Esophagus muscularis mucosa (tissue), 4 donors: ENCODE results near the gene HPD. TPM values are rescaled to one million over a fixed set of nuclear protein-coding genes. Genes with fewer than 3 reads are reported as not detected.
A peak's percentile ranks its signal among the peaks of the same experiment; 100 is the strongest.
"Not testable (repeated sequence)": the region's sequence is repeated elsewhere in the genome, so short reads cannot be mapped to it uniquely, and the experiment has no call there.

Experiments
- DNase-seq: peaks from one replicate; pipeline ENCODE4 v3.0.0-alpha.2; 2017; ENCODE audit errors: extremely low spot score
- H3K27ac ChIP-seq, 4 donors: fragments of 200-600 bp; sonication (generic); replicated peaks in 1 of 4; 1 replicate in 3 of 4; 2 replicates in 1 of 4; pipeline ENCODE4 v1.5.1; 2016 to 2019; ENCODE audit warnings: mild to moderate bottlenecking in 1 of 4
- H3K27me3 ChIP-seq, 4 donors: fragments of 200-600 bp; sonication (generic); one replicate each; pipeline versions ENCODE4 v1.5.1 to v1.6.0; 2016 to 2019
- H3K36me3 ChIP-seq, 4 donors: fragments of 200-600 bp; sonication (generic); one replicate each; pipeline ENCODE4 v1.5.1; 2016 to 2019
- H3K4me1 ChIP-seq, 4 donors: fragments of 200-600 bp; sonication (generic); one replicate each; pipeline ENCODE4 v1.5.1; 2016 to 2019
- H3K4me3 ChIP-seq, 4 donors: fragments of 200-600 bp; sonication (generic); 1 replicate in 2 of 4; 2 replicates in 2 of 4; pipeline ENCODE4 v1.5.1; 2016 to 2019; ENCODE audit warnings: mild to moderate bottlenecking in 4 of 4, moderate library complexity in 1 of 4
- H3K9me3 ChIP-seq, 4 donors: fragments of 200-600 bp; sonication (generic); 1 replicate in 3 of 4; 2 replicates in 1 of 4; pipeline ENCODE4 v1.5.1; 2016 to 2019
- EP300 ChIP-seq: sonication (generic); formaldehyde crosslinking; IDR thresholded peaks from one replicate; pipeline ENCODE4 v1.6.1; 2017; ENCODE audit warnings: antibody characterized with exemption
- POLR2A ChIP-seq: fragments of 450-650 bp; IDR thresholded peaks from one replicate; pipeline ENCODE4 v1.6.1; 2017; ENCODE audit warnings: antibody characterized with exemption, moderate library complexity, mild to moderate bottlenecking, low read depth
- POLR2AphosphoS5 ChIP-seq, 2 donors: sonication (generic); formaldehyde crosslinking; IDR thresholded peaks; one replicate each; pipeline ENCODE4 v1.6.1; 2017; ENCODE audit warnings: antibody characterized with exemption in 2 of 2
- WGBS: methylation state at CpG from one replicate; pipeline ENCODE4 v1.1.5; 2018; 5-methylcytosine and 5-hydroxymethylcytosine counted together
- intact Hi-C: fragments of 100-400 bp; cut with DNase I; formaldehyde crosslinking; loops from one replicate; pipeline ENCODE4 v1.15.1; 2023
- total RNA-seq, 4 donors: library from RNA; depleted of rRNA; stranded (reverse); fragments of >200 nt; gene quantifications; one replicate each; pipeline versions ENCODE4 v1.1.0 to v1.2.1, GENCODE V29; 2016
- TF ChIP-seq, protein P1 (sequence below), 3 experiments: fragments of 200-600 bp in 2 of 3; fragments of 450-650 bp in 1 of 3; sonication (generic) in 2 of 3; IDR thresholded peaks; one replicate each; pipeline ENCODE4 v1.5.1; 2017 to 2019; ENCODE audit warnings: antibody characterized with exemption in 3 of 3, mild to moderate bottlenecking in 2 of 3, moderate library complexity in 1 of 3

The HPD gene
- total RNA-seq, 4 donors from 2014 or later = 0.65 to 3.3 (median 1.3) TPM

DNA sequence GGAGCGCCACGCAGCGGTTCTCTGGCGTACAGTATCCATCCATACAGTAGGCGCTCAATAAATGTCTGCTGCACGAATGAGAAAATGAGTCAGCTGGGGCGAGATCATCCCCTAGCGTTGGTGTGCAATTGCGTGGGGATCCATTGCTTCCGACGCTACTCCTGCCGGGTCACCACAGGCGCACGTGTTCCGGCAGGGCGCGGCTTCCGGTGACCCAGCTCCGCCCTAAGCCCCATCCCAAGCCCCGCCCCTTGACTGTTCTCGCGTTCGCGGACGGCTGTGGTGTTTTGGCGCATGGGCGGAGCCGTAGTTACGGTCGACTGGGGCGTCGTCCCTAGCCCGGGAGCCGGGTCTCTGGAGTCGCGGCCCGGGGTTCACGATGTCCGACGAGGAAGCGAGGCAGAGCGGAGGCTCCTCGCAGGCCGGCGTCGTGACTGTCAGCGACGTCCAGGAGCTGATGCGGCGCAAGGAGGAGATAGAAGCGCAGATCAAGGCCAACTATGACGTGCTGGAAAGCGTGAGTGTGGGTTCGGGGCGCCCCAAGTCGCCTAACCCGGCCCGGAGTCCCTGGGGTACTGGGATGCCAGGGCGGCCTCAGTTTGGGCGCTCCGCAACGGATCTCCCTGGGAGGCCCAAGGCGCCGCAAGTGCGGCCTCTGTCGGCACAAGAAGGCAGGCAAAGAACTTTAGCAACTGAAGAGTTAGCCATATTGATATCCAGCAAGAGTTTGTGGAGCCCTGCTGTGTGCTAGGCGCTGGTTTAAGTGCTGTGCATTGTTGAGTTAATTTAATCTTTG is 30.0 kb upstream of the HPD start, which contains the start of gene PSMD9:
TSS of gene PSMD9 (plus strand) at position 313 of the 796 bp plus-strand sequence. CDS start at position 380, 67 bp downstream.
- intact Hi-C loops = loop anchor here (2.0 kb wide), 2 partner anchors 50 to 76 kb away; no protein-coding TSS in a partner anchor
- H3K27me3 ChIP-seq = peaks cover 0 to 8% (median 0%) of the 10 kb centered on the region in 4 donors
- 1% methylated on average over 32 of the region's 67 CpGs for WGBS

DNA sequence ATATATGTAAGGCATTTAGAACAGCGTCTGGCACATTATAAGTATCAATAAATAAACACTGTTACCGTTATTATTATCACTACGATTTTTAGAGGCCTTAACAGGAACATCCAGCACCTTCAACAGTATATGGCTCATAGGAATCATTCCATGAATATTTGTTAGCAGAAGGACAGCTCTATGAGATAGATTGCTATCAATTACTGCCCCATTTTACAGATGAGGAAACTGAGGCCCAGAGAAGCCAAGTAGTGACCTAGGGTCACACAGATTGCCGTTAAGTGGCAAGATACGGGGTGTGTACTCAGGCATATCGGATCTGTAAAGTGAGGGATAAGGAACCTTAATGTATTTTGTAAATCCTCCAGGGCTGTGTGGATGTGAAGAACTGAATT is 29.4 kb upstream of the HPD start:
- WGBS = 58% methylated on average over 6 of the region's 6 CpGs
- no peak for TF ChIP-seq POLR2A
- TF ChIP-seq EP300 = no peak
- no peak for TF ChIP-seq POLR2AphosphoS5 (IDR thresholded peaks at IDR 0.05)
- TF ChIP-seq, protein P1, sequence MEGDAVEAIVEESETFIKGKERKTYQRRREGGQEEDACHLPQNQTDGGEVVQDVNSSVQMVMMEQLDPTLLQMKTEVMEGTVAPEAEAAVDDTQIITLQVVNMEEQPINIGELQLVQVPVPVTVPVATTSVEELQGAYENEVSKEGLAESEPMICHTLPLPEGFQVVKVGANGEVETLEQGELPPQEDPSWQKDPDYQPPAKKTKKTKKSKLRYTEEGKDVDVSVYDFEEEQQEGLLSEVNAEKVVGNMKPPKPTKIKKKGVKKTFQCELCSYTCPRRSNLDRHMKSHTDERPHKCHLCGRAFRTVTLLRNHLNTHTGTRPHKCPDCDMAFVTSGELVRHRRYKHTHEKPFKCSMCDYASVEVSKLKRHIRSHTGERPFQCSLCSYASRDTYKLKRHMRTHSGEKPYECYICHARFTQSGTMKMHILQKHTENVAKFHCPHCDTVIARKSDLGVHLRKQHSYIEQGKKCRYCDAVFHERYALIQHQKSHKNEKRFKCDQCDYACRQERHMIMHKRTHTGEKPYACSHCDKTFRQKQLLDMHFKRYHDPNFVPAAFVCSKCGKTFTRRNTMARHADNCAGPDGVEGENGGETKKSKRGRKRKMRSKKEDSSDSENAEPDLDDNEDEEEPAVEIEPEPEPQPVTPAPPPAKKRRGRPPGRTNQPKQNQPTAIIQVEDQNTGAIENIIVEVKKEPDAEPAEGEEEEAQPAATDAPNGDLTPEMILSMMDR (IDR thresholded peaks at IDR 0.05) = no peak
- peak overlapping the region; percentile 88 to 99 (median 92) for H3K27ac ChIP-seq
- peaks cover 0 to 25% (median 8%) of the 10 kb centered on the region in 4 donors for H3K36me3 ChIP-seq
- H3K9me3 ChIP-seq = no peaks in the 10 kb centered on the region
- DNase-seq = no peak
- intact Hi-C loops = loop anchor here (2.0 kb wide), 2 partner anchors 49 to 75 kb away; no protein-coding TSS in a partner anchor
- H3K27me3 ChIP-seq = peaks cover 0 to 8% (median 0%) of the 10 kb centered on the region in 4 donors
- H3K4me3 ChIP-seq = peak overlapping the region; percentile 65 to 98 (median 70)
- peaks cover 19 to 33% (median 26%) of the 10 kb centered on the region in 4 donors for H3K4me1 ChIP-seq

More for the DNA sequence above, 30.0 kb upstream of the HPD start, which contains the start of gene PSMD9:
- Histone ChIP-seq H3K36me3 (peaks cover 0 to 29% (median 10%) of the 10 kb centered on the region in 4 donors), H3K4me3 (peak within 1 kb of the TSS; percentile 65 to 98 (median 70)), H3K27ac (peak within 1 kb of the TSS; percentile 88 to 99 (median 92)), H3K9me3 (no peaks in the 10 kb centered on the region), H3K4me1 (peaks cover 19 to 39% (median 30%) of the 10 kb centered on the region in 4 donors)
- peak; percentile 99 for DNase-seq
- TF ChIP-seq EP300 = no peak
- TF ChIP-seq, protein P1 (IDR thresholded peaks at IDR 0.05) = peak; percentile 54 to 72 (median 65)
- TF ChIP-seq POLR2AphosphoS5 (IDR thresholded peaks at IDR 0.05) = peak; percentile 91 to 96
- peak; percentile 67 for TF ChIP-seq POLR2A

DNA sequence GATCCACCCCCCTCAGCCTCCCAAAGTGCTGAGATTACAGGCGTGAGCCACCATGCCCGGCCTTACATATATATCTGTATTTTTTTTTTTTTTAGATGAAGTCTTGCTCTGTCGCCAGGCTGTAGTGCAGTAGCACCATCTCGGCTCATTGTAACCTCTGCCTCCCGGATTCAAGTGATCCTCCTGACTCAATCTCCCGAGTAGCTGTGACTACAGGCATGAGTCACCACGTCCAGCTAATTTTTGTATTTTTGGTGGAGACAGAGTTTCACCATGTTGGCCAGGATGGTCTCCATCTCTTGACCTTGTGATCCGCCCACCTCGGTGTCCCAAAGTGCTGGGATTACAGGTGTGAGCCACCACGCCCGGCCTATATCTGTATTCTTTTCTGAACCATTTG is 26.5 kb upstream of the HPD start:
- DNase-seq, H3K27me3 ChIP-seq, H3K9me3 ChIP-seq, H3K27ac ChIP-seq, intact Hi-C loops, H3K4me3 ChIP-seq, H3K36me3 ChIP-seq: not testable (repeated sequence)
- 83% methylated on average over 11 of the region's 11 CpGs for WGBS
- H3K4me1 ChIP-seq = peaks cover 12 to 21% (median 17%) of the 10 kb centered on the region in 4 donors

DNA sequence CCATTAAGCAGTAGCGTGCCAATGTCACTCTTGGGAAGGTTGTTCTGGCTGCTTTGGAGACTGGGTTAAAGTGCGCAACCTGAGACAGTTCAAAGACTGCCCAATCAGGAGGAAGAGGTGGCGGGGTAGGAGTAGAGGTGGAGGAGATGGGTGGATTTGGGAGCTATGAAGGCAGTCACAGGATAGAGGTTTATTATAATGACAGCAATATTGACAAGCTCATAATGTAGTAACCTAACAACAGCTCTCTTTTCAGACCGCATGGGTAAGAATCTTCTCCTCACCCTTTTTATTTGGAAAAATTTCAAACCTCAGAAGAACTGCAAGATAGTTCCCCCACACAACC is 24.6 kb upstream of the HPD start:
- TF ChIP-seq POLR2AphosphoS5 (IDR thresholded peaks at IDR 0.05) (no peak), EP300 (no peak), POLR2A (no peak)
- TF ChIP-seq, protein P1 (IDR thresholded peaks at IDR 0.05) = no peak
- Histone ChIP-seq H3K4me1 (peaks cover 4 to 8% (median 5%) of the 10 kb centered on the region in 4 donors), H3K36me3 (no peaks in the 10 kb centered on the region), H3K27ac (no peak overlapping the region), H3K27me3 (peaks cover 0 to 8% (median 0%) of the 10 kb centered on the region in 4 donors), H3K4me3 (no peak overlapping the region), H3K9me3 (no peaks in the 10 kb centered on the region)
- no peak for DNase-seq
- intact Hi-C loops = no loop called here
- 55% methylated on average over 4 of the region's 4 CpGs for WGBS

DNA sequence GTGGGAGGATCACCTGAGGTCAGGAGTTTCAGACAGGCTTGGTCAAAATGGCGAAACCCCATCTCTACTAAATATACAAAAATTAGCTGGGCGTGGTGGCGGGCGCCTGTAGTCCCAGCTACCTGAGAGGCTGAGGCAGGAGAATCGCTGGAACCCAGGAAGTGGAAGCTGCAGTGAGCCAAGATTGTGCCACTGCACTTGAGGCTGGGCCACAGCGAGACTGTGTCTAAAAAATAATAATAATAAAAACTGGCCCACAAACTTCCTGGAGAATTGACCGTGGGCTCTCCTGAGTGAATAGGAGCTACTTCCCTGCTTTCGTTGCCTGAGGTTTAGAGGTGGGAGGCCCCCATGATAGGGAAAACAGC is 17.4 kb upstream of the HPD start:
- H3K36me3 ChIP-seq, H3K27ac ChIP-seq, intact Hi-C loops, DNase-seq, H3K9me3 ChIP-seq, H3K4me3 ChIP-seq, H3K27me3 ChIP-seq: not testable (repeated sequence)
- peaks cover 0 to 16% (median 13%) of the 10 kb centered on the region in 4 donors for H3K4me1 ChIP-seq
- WGBS = 92% methylated on average over 8 of the region's 8 CpGs
